ENCODE results near the gene NPBWR2. TPM values are rescaled to one million over a fixed set of nuclear protein-coding genes. Genes with fewer than 3 reads are reported as not detected.

Gene NPBWR2
- total and polyA plus RNA-seq, 2 donors (not counting 1 experiment from before 2014, with no cell fraction given) = not detected

DNA sequence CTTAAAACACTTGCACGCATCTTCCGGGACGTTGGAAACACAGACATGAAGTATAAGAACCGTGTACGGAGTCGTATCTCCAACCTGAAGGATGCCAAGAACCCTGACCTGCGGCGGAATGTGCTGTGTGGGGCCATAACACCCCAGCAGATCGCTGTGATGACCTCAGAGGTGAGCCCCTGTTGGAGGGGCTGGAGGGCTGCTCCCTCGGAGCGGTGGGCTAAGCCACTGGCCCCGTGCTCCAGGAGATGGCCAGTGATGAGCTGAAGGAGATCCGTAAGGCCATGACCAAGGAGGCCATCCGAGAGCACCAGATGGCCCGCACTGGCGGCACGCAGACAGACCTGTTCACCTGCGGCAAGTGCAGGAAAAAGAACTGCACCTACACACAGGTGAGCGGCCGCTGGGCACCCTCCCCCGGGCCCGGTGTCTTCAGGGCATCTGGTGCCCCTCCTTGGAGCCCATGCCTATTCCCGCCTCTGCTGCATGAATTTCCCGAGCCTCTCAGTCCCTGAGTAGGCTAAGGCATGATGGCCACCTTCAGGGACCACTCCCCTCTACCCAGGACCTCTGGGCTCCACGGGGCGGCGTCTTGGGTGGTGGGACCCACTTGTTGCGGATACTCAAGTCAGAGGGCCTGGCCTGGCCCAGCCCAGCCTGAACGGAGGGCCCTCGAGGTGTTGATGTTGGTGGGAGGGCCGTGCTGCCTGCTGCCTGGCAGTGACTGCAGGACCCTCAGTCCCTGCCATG is 36.9 kb downstream of the NPBWR2 start:
- Histone ChIP-seq H3K9ac (ENCODE audit: insufficient read depth, low read length) (no peak overlapping the region), H3K4me2 (ENCODE audit: extremely low read depth, insufficient read depth, low read length) (no peak overlapping the region), H3K9me3 (ENCODE audit: control insufficient read depth, insufficient read depth, low read depth, low read length) (no peaks in the 10 kb centered on the region), H3K36me3 (ENCODE audit: control insufficient read depth, insufficient read depth, low read length) (peaks cover 1% of the 10 kb centered on the region), H3K27me3 (ENCODE audit: control insufficient read depth, insufficient read depth, low read length) (no peaks in the 10 kb centered on the region), H2AFZ (ENCODE audit: low read length) (no peak overlapping the region), H4K20me1 (ENCODE audit: control insufficient read depth, extremely low read depth, insufficient read depth, low read length) (no peaks in the 10 kb centered on the region), H3K4me1 (ENCODE audit: control insufficient read depth, extremely low read depth, insufficient read depth, low read length) (peaks cover 8% of the 10 kb centered on the region), H3K4me3 (replicated peaks in 1 of 4; ENCODE audit: control extremely low read depth in 1 of 4, insufficient read depth in 1 of 4, low read depth in 3 of 4, low read length in 4 of 4) (no peak overlapping the region), H3K79me2 (ENCODE audit: control insufficient read depth, insufficient read depth, low read length) (no peaks in the 10 kb centered on the region), H3K27ac (ENCODE audit: insufficient read depth, low read length) (no peak overlapping the region)
- TF ChIP-seq EZH2 (IDR thresholded peaks at IDR 0.05; ENCODE audit: low read length, missing control alignments) (no peak), CTCF (conservative IDR thresholded peaks at IDR 0.05 in 1 of 2, IDR thresholded peaks at IDR 0.05 in 1 of 2; ENCODE audit: low read depth in 1 of 2, low read length in 2 of 2) (no peak)
- DNase-seq (ENCODE audit: low read depth in 2 of 2) = no peak

DNA sequence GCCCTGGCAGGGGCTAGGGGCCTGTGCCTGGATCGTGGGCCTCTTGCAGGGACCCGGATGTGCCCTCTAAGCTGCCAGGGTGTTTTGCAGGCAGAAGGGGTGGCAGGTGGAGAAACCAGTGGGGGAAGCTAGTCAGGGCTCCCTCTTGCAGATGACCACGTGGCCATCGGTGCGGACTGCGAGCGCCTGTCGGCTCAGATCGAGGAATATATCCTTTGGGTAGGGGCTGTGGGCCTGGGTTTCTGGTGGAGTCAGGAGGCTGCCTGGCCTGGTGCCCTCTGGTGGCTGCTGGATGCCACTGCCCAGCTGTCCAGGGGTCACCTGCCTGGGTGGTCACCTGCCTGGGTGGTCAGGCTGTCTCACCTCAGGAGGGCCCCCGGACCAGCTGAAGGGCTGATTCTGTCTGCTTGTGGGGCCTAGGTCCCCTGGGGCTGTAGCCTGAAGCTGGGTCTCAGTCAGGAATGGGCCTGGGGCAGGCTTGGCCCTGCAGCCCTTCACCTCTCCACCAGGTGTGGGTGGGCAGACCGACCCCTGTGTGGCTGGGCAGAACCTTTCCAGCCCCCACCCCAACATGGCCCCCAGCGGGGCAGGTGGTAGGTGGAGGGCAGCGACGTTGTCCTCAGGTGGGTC is 37.6 kb downstream of the NPBWR2 start:
- peaks cover 8% of the 10 kb centered on the region for H3K4me1 ChIP-seq (ENCODE audit: control insufficient read depth, extremely low read depth, insufficient read depth, low read length)

More for the DNA sequence above, 37.6 kb downstream of the NPBWR2 start:
- no peaks in the 10 kb centered on the region for H3K79me2 ChIP-seq (ENCODE audit: control insufficient read depth, insufficient read depth, low read length)
- no peak for DNase-seq (ENCODE audit: low read depth in 2 of 2)
- no peak overlapping the region for H3K9ac ChIP-seq (ENCODE audit: insufficient read depth, low read length)
- H3K27ac ChIP-seq (ENCODE audit: insufficient read depth, low read length) = no peak overlapping the region
- no peaks in the 10 kb centered on the region for H3K27me3 ChIP-seq (ENCODE audit: control insufficient read depth, insufficient read depth, low read length)
- H3K9me3 ChIP-seq (ENCODE audit: control insufficient read depth, insufficient read depth, low read depth, low read length) = no peaks in the 10 kb centered on the region
- no peak overlapping the region for H2AFZ ChIP-seq (ENCODE audit: low read length)
- no peak overlapping the region for H3K4me3 ChIP-seq (replicated peaks in 1 of 4; ENCODE audit: control extremely low read depth in 1 of 4, insufficient read depth in 1 of 4, low read depth in 3 of 4, low read length in 4 of 4)
- no peak overlapping the region for H3K4me2 ChIP-seq (ENCODE audit: extremely low read depth, insufficient read depth, low read length)
- TF ChIP-seq EZH2 (IDR thresholded peaks at IDR 0.05; ENCODE audit: low read length, missing control alignments) = no peak
- TF ChIP-seq CTCF (conservative IDR thresholded peaks at IDR 0.05 in 1 of 2, IDR thresholded peaks at IDR 0.05 in 1 of 2; ENCODE audit: low read depth in 1 of 2, low read length in 2 of 2) = peak; percentile 44 to 71
- peaks cover 1% of the 10 kb centered on the region for H3K36me3 ChIP-seq (ENCODE audit: control insufficient read depth, insufficient read depth, low read length)
- H4K20me1 ChIP-seq (ENCODE audit: control insufficient read depth, extremely low read depth, insufficient read depth, low read length) = no peaks in the 10 kb centered on the region
